K562 (cell line): ENCODE results near the gene ZSWIM3. TPM values are rescaled to one million over a fixed set of nuclear protein-coding genes. Genes with fewer than 3 reads are reported as not detected.

Source experiments
- ATF7 ChIP-seq: fragments of 450-650 bp; IDR thresholded peaks from 2 replicates; pipeline ENCODE4 v1.7.1; 2014; ENCODE audit warnings: mild to moderate bottlenecking, moderate library complexity
- E4F1 ChIP-seq: fragments of 250-450 bp; sonication (Bioruptor Pico); IDR thresholded peaks from 2 replicates; pipeline ENCODE4 v1.5.0; 2021; ENCODE audit warnings: mild to moderate bottlenecking, borderline replicate concordance
- ETV6 ChIP-seq, 3 experiments: fragments of 150-350 bp in 1 of 3; sonication (generic) in 1 of 3; formaldehyde crosslinking in 1 of 3; IDR thresholded peaks; 2 replicates each; pipeline versions ENCODE4 v1.6.1 to v1.8.0; 2014 to 2022; ENCODE audit warnings: borderline replicate concordance in 2 of 3, low read depth in 2 of 3, antibody characterized with exemption in 1 of 3, low read length in 1 of 3, mild to moderate bottlenecking in 1 of 3, missing genetic modification reagents in 1 of 3
- GTF2E2 ChIP-seq: fragments of 200-800 bp; sonication (Bioruptor generic); IDR thresholded peaks from 2 replicates; pipeline ENCODE4 v1.6.1; 2016; ENCODE audit warnings: missing genetic modification characterization, missing compliant biosample characterization
- MECOM ChIP-seq: fragments of 250-450 bp; sonication (Bioruptor Pico); IDR thresholded peaks from 2 replicates; pipeline ENCODE4 v1.8.0; 2022; ENCODE audit warnings: inconsistent platforms
- MXD1 ChIP-seq: fragments of 250-450 bp; sonication (Bioruptor Pico); IDR thresholded peaks from 2 replicates; pipeline ENCODE4 v1.8.0; 2021; ENCODE audit warnings: borderline replicate concordance, mild to moderate bottlenecking, moderate library complexity; ENCODE audit not compliant: poor library complexity, severe bottlenecking
- NBN ChIP-seq: fragments of 450-650 bp; IDR thresholded peaks from 2 replicates; pipeline ENCODE4 v1.6.1; 2016; ENCODE audit warnings: low read depth, mild to moderate bottlenecking
- NFE2L1 ChIP-seq: fragments of 450-650 bp; IDR thresholded peaks from 2 replicates; pipeline ENCODE4 v1.6.1; 2016; ENCODE audit warnings: missing genetic modification characterization, low read depth, mild to moderate bottlenecking, missing compliant biosample characterization, moderate library complexity, borderline replicate concordance
- NFRKB ChIP-seq: fragments of 450-650 bp; IDR thresholded peaks from 2 replicates; pipeline ENCODE4 v1.6.1; 2016; ENCODE audit warnings: low read depth
- NR1H2 ChIP-seq: sonication (generic); formaldehyde crosslinking; IDR thresholded peaks from 2 replicates; pipeline ENCODE4 v1.4.0; 2020; ENCODE audit warnings: mild to moderate bottlenecking, missing genetic modification reagents
- NR2C1 ChIP-seq, 2 experiments: fragments of 450-650 bp; IDR thresholded peaks; 2 replicates each; pipeline ENCODE4 v1.6.1; 2017; ENCODE audit warnings: mild to moderate bottlenecking in 2 of 2, antibody characterized with exemption in 1 of 2, inconsistent platforms in 1 of 2, missing compliant biosample characterization in 1 of 2, missing genetic modification characterization in 1 of 2
- PHB2 ChIP-seq: fragments of 450-650 bp; IDR thresholded peaks from 2 replicates; pipeline ENCODE4 v1.6.1; 2017; ENCODE audit warnings: low read depth
- SETDB1 ChIP-seq: IDR thresholded peaks from one replicate; pipeline ENCODE4 v1.6.1; 2012; ENCODE audit warnings: low read length, control low read depth, inconsistent platforms
- SUPT5H ChIP-seq: fragments of 450-650 bp; IDR thresholded peaks from 2 replicates; pipeline ENCODE4 v1.6.1; 2016
- TAF9B ChIP-seq: fragments of 450-650 bp; IDR thresholded peaks from 2 replicates; pipeline ENCODE4 v1.6.1; 2018; ENCODE audit warnings: mild to moderate bottlenecking; ENCODE audit not compliant: partially characterized antibody
- VEZF1 ChIP-seq: fragments of 200-800 bp; sonication (Bioruptor generic); IDR thresholded peaks from 2 replicates; pipeline ENCODE4 v1.6.1; 2017; ENCODE audit warnings: missing genetic modification characterization, missing compliant biosample characterization
- XRCC4 ChIP-seq: IDR thresholded peaks from one replicate; pipeline ENCODE4 v1.6.1; 2011; ENCODE audit not compliant: insufficient read depth, insufficient read length; ENCODE audit errors: extremely low read depth
- ZBTB34 ChIP-seq: fragments of 250-450 bp; sonication (Bioruptor Pico); IDR thresholded peaks from 2 replicates; pipeline ENCODE4 v1.8.0; 2021; ENCODE audit warnings: mild to moderate bottlenecking, moderate library complexity
- ZBTB7A ChIP-seq: IDR thresholded peaks from 2 replicates; pipeline ENCODE4 v1.6.1; 2011; ENCODE audit warnings: low read depth, mild to moderate bottlenecking, low read length, moderate library complexity, borderline replicate concordance; ENCODE audit not compliant: control insufficient read depth
- ZBTB9 ChIP-seq: fragments of 450-650 bp; formaldehyde crosslinking; IDR thresholded peaks from 2 replicates; pipeline ENCODE4 v1.4.0; 2020; ENCODE audit warnings: mild to moderate bottlenecking, moderate library complexity
- polyA plus RNA-seq, 8 experiments: library from polyadenylated mRNA; depleted of rRNA in 4 of 8; stranded (reverse) in 5 of 8; unstranded in 3 of 8; fragments of >200 nt; fragmentation: Nextera tagmentation in 2 of 8; fragmentation: Illumina TruSeq in 1 of 8; extraction: Ambion mirVana in 2 of 8; extraction: Trizol in 1 of 8; gene quantifications; 2 replicates each; pipeline versions ENCODE4 v1.2.1 to v1.2.3, GENCODE V29; 2011 to 2014; ENCODE audit warnings: inconsistent platforms in 1 of 8, missing spikeins in 1 of 8
- total RNA-seq, 7 experiments: library from RNA; depleted of rRNA in 6 of 7; stranded (reverse); fragments of >200 nt in 6 of 7; fragmentation: Illumina TruSeq in 2 of 7; extraction: Trizol in 2 of 7; gene quantifications; 2 replicates each; pipeline versions ENCODE4 v1.2.1 to v1.2.3, GENCODE V29; 2011 to 2021; ENCODE audit warnings: low replicate concordance in 1 of 7

The ZSWIM3 gene
- total and polyA plus RNA-seq, 9 of the 15 experiments (the other 6 are each of a cell fraction or from before 2014, with no cell fraction given) = 1.7 to 4.3 (median 2.9) TPM

GRCh38 chr20:45909817-45910669 lies 52.6 kb downstream of the ZSWIM3 start (continued):
- no peak for TF ChIP-seq ETV6 (IDR thresholded peaks at IDR 0.05; ENCODE audit: borderline replicate concordance in 1 of 2, low read depth in 2 of 2, low read length in 1 of 2)
- no peak for TF ChIP-seq ETV6 (CRISPR knock-in tag; IDR thresholded peaks at IDR 0.05; ENCODE audit: borderline replicate concordance)
- no peak for TF ChIP-seq PHB2
- peak; percentile 67; the same call in 1 of the 2 replicates for TF ChIP-seq NFRKB
- 0 out of 2 replicates have a peak, but pooled peaks have one; percentile 39 for TF ChIP-seq ZBTB7A
- no peak for TF ChIP-seq NFE2L1 (tag)
- no peak for TF ChIP-seq ATF7
- no peak for TF ChIP-seq XRCC4
- TF ChIP-seq VEZF1 = no peak
- TF ChIP-seq SETDB1 = no peak
- no peak for TF ChIP-seq MXD1 (CRISPR knock-in tag)
- TF ChIP-seq GTF2E2 = no peak
- TF ChIP-seq ZBTB9 (CRISPR knock-in tag) = no peak
- no peak for TF ChIP-seq NBN
- TF ChIP-seq NR1H2 = no peak
- TF ChIP-seq E4F1 (CRISPR knock-in tag) = no peak
- no peak for TF ChIP-seq MECOM (CRISPR knock-in tag)
- TF ChIP-seq ZBTB34 (CRISPR knock-in tag) = no peak
- no peak for TF ChIP-seq TAF9B
- peak; percentile 73 for TF ChIP-seq NR2C1 (IDR thresholded peaks at IDR 0.05)
- peak; percentile 80 for TF ChIP-seq NR2C1 (tag; IDR thresholded peaks at IDR 0.05)
- no peak for TF ChIP-seq SUPT5H
